B cell (primary cell): ENCODE results near the gene PAX2. TPM values are rescaled to one million over a fixed set of nuclear protein-coding genes. Genes with fewer than 3 reads are reported as not detected.

Source experiments
- ATAC-seq: fragments of 200-7000 bp; cut with Tn5 transposase; one replicate; pipeline ENCODE4 v1.10.0; 2021; ENCODE audit warnings: low read depth, mild to moderate bottlenecking, moderate number of reproducible peaks, moderate library complexity
- CTCF ChIA-PET: fragments of 350-600 bp; sonication (Branson Sonifier 250); formaldehyde crosslinking; loops from one replicate; lab custom pipeline; 2021; ENCODE audit warnings: antibody characterized with exemption, inconsistent platforms; lab: Charles Lee
- POLR2A ChIA-PET: fragments of 350-600 bp; sonication (Branson Sonifier 250); formaldehyde crosslinking; loops from one replicate; lab custom pipeline; 2021; ENCODE audit warnings: antibody characterized with exemption; lab: Charles Lee
- DNase-seq: peaks from one replicate; pipeline ENCODE4 v3.0.0; 2013
- H2AFZ ChIP-seq: 2 replicates; pipeline ENCODE4 v1.6.1; 2012; ENCODE audit warnings: mild to moderate bottlenecking, low read depth, low read length; ENCODE audit not compliant: insufficient read depth, poor library complexity, severe bottlenecking
- H3K27ac ChIP-seq, 2 donors: 1 replicate in 1 of 2; 2 replicates in 1 of 2; pipeline ENCODE4 v1.5.1; 2012 to 2013; ENCODE audit warnings: low read length in 2 of 2, mild to moderate bottlenecking in 2 of 2, moderate library complexity in 1 of 2
- H3K27me3 ChIP-seq, 4 experiments: fragments of 200-600 bp in 1 of 4; sonication (generic) in 1 of 4; replicated peaks in 1 of 4; 1 replicate in 2 of 4; 2 replicates in 2 of 4; pipeline versions ENCODE4 v1.6.1 to v1.7.0; 2013 to 2016; ENCODE audit warnings: low read length in 3 of 4, mild to moderate bottlenecking in 2 of 4, mixed read lengths in 1 of 4, moderate library complexity in 1 of 4; ENCODE audit not compliant: insufficient read depth in 4 of 4, control insufficient read depth in 3 of 4; ENCODE audit errors: control extremely low read depth in 1 of 4
- H3K36me3 ChIP-seq, 2 experiments: replicated peaks in 1 of 2; 1 replicate in 1 of 2; 2 replicates in 1 of 2; pipeline versions ENCODE4 v1.6.1 to v1.7.1; 2013; ENCODE audit warnings: low read length in 1 of 2; ENCODE audit not compliant: insufficient read depth in 2 of 2, control insufficient read depth in 1 of 2; ENCODE audit errors: control extremely low read depth in 1 of 2, extremely low read depth in 1 of 2
- H3K4me1 ChIP-seq, 2 donors: fragments of 200-600 bp in 1 of 2; sonication (generic) in 1 of 2; 1 replicate in 1 of 2; 2 replicates in 1 of 2; pipeline versions ENCODE4 v1.5.1 to v1.6.1; 2013 to 2017; ENCODE audit warnings: low read length in 2 of 2; ENCODE audit not compliant: control insufficient read depth in 2 of 2, insufficient read depth in 2 of 2
- H3K4me2 ChIP-seq: replicated peaks from 2 replicates; pipeline ENCODE3; 2012; ENCODE audit warnings: mild to moderate bottlenecking, low read depth, low read length; ENCODE audit not compliant: poor library complexity, severe bottlenecking
- H3K4me3 ChIP-seq, 5 experiments: fragments of 200-600 bp in 1 of 5; sonication (generic) in 1 of 5; 1 replicate in 3 of 5; 2 replicates in 2 of 5; pipeline versions ENCODE4 v1.5.1 to v1.7.0; 2011 to 2016; ENCODE audit warnings: low read length in 4 of 5, mild to moderate bottlenecking in 4 of 5, low read depth in 2 of 5, control low read depth in 1 of 5, moderate library complexity in 1 of 5; ENCODE audit not compliant: insufficient read depth in 1 of 5; ENCODE audit errors: control extremely low read depth in 1 of 5, extremely low read depth in 1 of 5
- H3K79me2 ChIP-seq: fragments of 200-600 bp; sonication (generic); one replicate; pipeline ENCODE4 v1.6.0; 2016; ENCODE audit warnings: low read length; ENCODE audit not compliant: control insufficient read depth, insufficient read depth
- H3K9ac ChIP-seq: fragments of 200-600 bp; sonication (generic); 2 replicates; pipeline ENCODE4 v1.6.1; 2017; ENCODE audit warnings: mild to moderate bottlenecking, low read length, moderate library complexity
- H3K9me3 ChIP-seq, 3 donors: one replicate each; pipeline versions ENCODE4 v1.6.1 to v1.7.1; 2013; ENCODE audit warnings: low read length in 2 of 3; ENCODE audit not compliant: control insufficient read depth in 2 of 3, insufficient read depth in 1 of 3; ENCODE audit errors: control extremely low read depth in 1 of 3
- H4K20me1 ChIP-seq: 2 replicates; pipeline ENCODE4 v1.6.0; 2012; ENCODE audit warnings: mild to moderate bottlenecking, low read length; ENCODE audit not compliant: insufficient read depth, control insufficient read depth, poor library complexity, severe bottlenecking
- H3K27ac Mint-ChIP-seq: one replicate; pipeline ENCODE4 v1.8.0; 2021; ENCODE audit warnings: mixed read lengths
- H3K27me3 Mint-ChIP-seq: one replicate; pipeline ENCODE4 v1.8.0; 2021; ENCODE audit warnings: mixed read lengths
- H3K4me1 Mint-ChIP-seq: one replicate; pipeline ENCODE4 v1.8.0; 2021; ENCODE audit warnings: mixed read lengths
- H3K4me3 Mint-ChIP-seq: one replicate; pipeline ENCODE4 v1.8.0; 2021; ENCODE audit warnings: mixed read lengths
- H3K9me3 Mint-ChIP-seq: one replicate; pipeline ENCODE4 v1.8.0; 2022; ENCODE audit warnings: mixed read lengths; ENCODE audit not compliant: insufficient read depth
- EZH2 ChIP-seq: IDR thresholded peaks from 2 replicates; pipeline ENCODE4 v1.6.1; 2012; ENCODE audit warnings: borderline replicate concordance, low read depth, mild to moderate bottlenecking, moderate library complexity, low read length; ENCODE audit not compliant: insufficient read depth, poor library complexity, severe bottlenecking
- WGBS: methylation state at CpG from one replicate; pipeline ENCODE4 v1.1.5; 2013; ENCODE audit warnings: missing lambda C conversion rate; ENCODE audit not compliant: insufficient coverage; 5-methylcytosine and 5-hydroxymethylcytosine counted together
- intact Hi-C: fragments of 100-400 bp; cut with micrococcal nuclease; formaldehyde crosslinking; loops from one replicate; pipeline ENCODE4 v1.10.0; 2022
- polyA plus RNA-seq: library from polyadenylated mRNA; depleted of rRNA; stranded (reverse); fragments of >200 nt; gene quantifications from 2 replicates; pipeline ENCODE4 v1.2.3, GENCODE V29; 2012
- total RNA-seq, 2 donors: library from RNA; stranded (reverse); fragments of 120-200 nt in 1 of 2; gene quantifications; 1 replicate in 1 of 2; 2 replicates in 1 of 2; pipeline versions ENCODE4 v1.2.3 to v1.2.4, GENCODE V29; 2013 to 2022
- TF ChIP-seq, protein P1 (sequence below): fragments of 200-600 bp; IDR thresholded peaks from one replicate; pipeline ENCODE4 v1.8.0; 2022; ENCODE audit warnings: antibody characterized with exemption, mild to moderate bottlenecking

The PAX2 gene
- total and polyA plus RNA-seq, 2 donors (not counting 1 experiment from before 2014, with no cell fraction given), result 0.12 TPM; not detected in 1

DNA sequence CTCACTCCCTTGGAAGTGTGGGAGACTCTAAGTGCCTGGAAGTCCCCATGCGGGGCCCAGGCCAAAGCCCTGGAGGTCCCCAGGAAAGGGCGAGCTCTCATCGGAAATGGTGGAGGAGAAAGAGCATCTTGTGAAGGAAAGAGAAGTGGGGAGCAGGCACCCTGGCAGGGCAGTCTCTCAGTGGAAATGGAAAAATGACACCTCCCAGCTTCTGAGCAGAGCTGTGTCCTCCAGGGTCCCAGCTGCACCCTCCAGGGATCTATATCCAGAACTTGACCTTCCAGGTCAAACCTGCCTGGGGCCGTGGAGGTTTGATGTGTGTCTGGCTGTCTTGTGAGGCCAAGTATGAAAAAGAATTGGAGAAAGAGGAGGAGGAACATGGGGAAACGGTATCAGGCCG, 29.5 kb downstream of the PAX2 start:
- Mint-ChIP-seq H3K27ac (no peak overlapping the region), H3K27me3 (peaks cover 44% of the 10 kb centered on the region), H3K9me3 (no peaks in the 10 kb centered on the region), H3K4me3 (no peak overlapping the region), H3K4me1 (no peaks in the 10 kb centered on the region)
- no peaks in the 10 kb centered on the region for H3K36me3 ChIP-seq
- ATAC-seq, result no peak
- 85% methylated on average over 3 of the region's 6 CpGs for WGBS
- H4K20me1 ChIP-seq, result no peaks in the 10 kb centered on the region
- H3K9me3 ChIP-seq, result no peaks in the 10 kb centered on the region
- TF ChIP-seq, protein P1, sequence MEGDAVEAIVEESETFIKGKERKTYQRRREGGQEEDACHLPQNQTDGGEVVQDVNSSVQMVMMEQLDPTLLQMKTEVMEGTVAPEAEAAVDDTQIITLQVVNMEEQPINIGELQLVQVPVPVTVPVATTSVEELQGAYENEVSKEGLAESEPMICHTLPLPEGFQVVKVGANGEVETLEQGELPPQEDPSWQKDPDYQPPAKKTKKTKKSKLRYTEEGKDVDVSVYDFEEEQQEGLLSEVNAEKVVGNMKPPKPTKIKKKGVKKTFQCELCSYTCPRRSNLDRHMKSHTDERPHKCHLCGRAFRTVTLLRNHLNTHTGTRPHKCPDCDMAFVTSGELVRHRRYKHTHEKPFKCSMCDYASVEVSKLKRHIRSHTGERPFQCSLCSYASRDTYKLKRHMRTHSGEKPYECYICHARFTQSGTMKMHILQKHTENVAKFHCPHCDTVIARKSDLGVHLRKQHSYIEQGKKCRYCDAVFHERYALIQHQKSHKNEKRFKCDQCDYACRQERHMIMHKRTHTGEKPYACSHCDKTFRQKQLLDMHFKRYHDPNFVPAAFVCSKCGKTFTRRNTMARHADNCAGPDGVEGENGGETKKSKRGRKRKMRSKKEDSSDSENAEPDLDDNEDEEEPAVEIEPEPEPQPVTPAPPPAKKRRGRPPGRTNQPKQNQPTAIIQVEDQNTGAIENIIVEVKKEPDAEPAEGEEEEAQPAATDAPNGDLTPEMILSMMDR, result no peak
- TF ChIP-seq EZH2, result no peak
- no peak overlapping the region for H3K4me2 ChIP-seq
- no peaks in the 10 kb centered on the region for H3K4me1 ChIP-seq
- no peak for DNase-seq
- H3K4me3 ChIP-seq, result no peak overlapping the region
- no peaks in the 10 kb centered on the region for H3K79me2 ChIP-seq
- no peak overlapping the region for H3K27ac ChIP-seq
- intact Hi-C loops, result no loop called here
- H2AFZ ChIP-seq, result no peak overlapping the region
- CTCF ChIA-PET, result no interaction called here
- H3K9ac ChIP-seq, result no peak overlapping the region
- peaks cover 0 to 24% (median 2%) of the 10 kb centered on the region in 4 experiments for H3K27me3 ChIP-seq
- POLR2A ChIA-PET, result no interaction called here

DNA sequence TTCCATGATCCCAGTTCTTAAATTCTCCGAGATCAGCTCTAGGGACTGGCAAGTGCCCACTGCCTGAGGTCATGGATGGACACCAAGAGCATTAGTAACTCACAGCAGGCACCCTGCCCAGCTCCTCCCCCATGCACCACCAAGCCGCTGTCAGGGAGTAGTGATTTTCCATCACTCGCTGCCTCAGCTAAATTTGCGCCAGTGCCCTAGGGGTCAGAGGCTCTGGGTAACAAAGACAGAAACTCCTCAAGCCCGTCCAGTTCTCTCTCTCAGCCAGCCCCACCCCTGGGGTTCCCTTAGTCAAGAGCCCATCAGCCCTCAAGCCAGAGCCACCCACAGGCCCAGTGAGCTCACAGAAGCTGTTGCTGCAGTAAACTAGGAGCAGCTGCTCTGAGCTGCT, 30.0 kb downstream of the PAX2 start:
- Histone ChIP-seq H3K79me2 (no peaks in the 10 kb centered on the region), H3K27me3 (peaks cover 0 to 27% (median 3%) of the 10 kb centered on the region in 4 experiments), H3K36me3 (no peaks in the 10 kb centered on the region), H3K27ac (no peak overlapping the region), H3K4me2 (no peak overlapping the region), H4K20me1 (no peaks in the 10 kb centered on the region), H3K9ac (no peak overlapping the region), H3K4me1 (no peaks in the 10 kb centered on the region), H3K4me3 (no peak overlapping the region), H3K9me3 (no peaks in the 10 kb centered on the region), H2AFZ (no peak overlapping the region)
- ATAC-seq, result no peak
- POLR2A ChIA-PET, result no interaction called here
- Mint-ChIP-seq H3K4me1 (no peaks in the 10 kb centered on the region), H3K4me3 (no peak overlapping the region), H3K9me3 (no peaks in the 10 kb centered on the region), H3K27me3 (peaks cover 45% of the 10 kb centered on the region), H3K27ac (no peak overlapping the region)
- TF ChIP-seq, protein P1, result no peak
- no peak for TF ChIP-seq EZH2
- DNase-seq, result no peak
- intact Hi-C loops, result no loop called here
- CTCF ChIA-PET, result no interaction called here
- WGBS, result 83% methylated on average over 5 of the region's 5 CpGs
